HG03558 (cell line): ENCODE measurements around the gene TLCD3A.
"Not testable (repeated sequence)": the region's sequence is repeated elsewhere in the genome, so short reads cannot be mapped to it uniquely, and the experiment has no call there.

ENCODE experiments used
- ATAC-seq: cut with Tn5 transposase; IDR thresholded peaks from one replicate; pipeline ENCODE4 v1.9.1; 2021; ENCODE audit warnings: moderate number of reproducible peaks; ENCODE audit not compliant: unreplicated experiment; ENCODE audit errors: extremely low read depth

TLCD3A gene

GRCh38 chr17:732067-732901 is at the start of gene TLCD3A:
Gene TLCD3A (plus strand): TSS chr17:732596. CDS start chr17:732648, 52 bp downstream.
- no peak for ATAC-seq

GRCh38 chr17:683040-683439 is 49.4 kb upstream of the TLCD3A start:
- ATAC-seq, result no peak

- no peak for ATAC-seq
These were observed 48.7 kb upstream of the TLCD3A start for GRCh38 chr17:683499-684254.

DNA sequence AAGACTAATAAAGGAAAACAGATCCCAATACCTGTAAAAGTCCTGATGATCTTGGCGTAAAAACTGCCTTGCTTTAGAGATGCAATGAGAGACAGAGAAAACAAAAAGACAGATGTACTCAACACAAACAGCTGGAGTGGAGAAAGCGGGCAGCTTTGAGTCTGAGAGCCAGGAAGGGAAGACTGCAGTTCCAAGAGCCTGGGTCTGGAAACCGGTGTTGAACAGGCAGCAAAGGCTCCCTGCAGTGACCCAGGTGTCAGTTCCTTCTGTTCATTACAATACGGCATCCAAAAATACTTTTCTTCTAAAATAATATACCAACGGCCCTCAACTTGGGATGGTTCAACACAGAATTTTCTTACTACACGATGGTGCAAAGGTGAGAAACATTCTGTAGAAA is 47.4 kb upstream of the TLCD3A start:
- no peak for ATAC-seq

GRCh38 chr17:688100-688989 is 44.1 kb upstream of the TLCD3A start:
- no peak for ATAC-seq

DNA sequence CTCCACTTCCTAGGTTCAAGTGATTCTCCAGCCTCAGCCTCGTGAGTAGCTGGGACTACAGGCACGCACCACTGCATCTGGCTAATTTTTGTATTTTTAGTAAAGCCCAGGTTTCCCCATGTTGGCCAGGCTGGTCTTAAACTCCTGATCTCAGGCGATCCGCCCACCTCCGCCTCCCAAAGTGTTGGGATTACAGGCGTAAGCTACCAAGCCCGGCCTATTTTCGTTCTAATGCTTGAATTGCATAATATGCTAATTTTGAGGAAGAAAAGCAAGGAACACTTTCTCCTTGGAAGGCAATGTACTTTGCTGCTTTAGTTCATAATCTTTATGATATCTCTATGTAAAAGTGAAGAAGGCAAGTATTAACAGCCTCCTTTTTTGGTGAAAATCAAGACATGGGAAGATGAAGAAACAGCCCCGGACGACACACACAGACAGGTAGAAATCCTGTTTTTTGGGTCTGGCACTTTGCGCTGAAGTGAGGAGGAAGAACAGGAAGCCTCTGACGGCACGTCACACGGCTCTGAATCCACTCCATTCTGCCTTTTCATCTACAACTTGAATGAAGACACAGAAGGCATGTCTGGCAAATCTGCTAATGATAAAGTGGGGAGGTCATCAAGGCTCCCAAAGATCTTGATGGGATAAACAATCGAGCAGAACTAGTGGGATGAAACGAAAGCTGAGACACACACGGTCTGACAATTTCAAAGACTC is 42.7 kb upstream of the TLCD3A start:
- ATAC-seq, result no peak

GRCh38 chr17:690361-690760 is 42.0 kb upstream of the TLCD3A start:
- no peak for ATAC-seq

- ATAC-seq, result no peak
These were observed 41.0 kb upstream of the TLCD3A start for GRCh38 chr17:691423-691822.

DNA sequence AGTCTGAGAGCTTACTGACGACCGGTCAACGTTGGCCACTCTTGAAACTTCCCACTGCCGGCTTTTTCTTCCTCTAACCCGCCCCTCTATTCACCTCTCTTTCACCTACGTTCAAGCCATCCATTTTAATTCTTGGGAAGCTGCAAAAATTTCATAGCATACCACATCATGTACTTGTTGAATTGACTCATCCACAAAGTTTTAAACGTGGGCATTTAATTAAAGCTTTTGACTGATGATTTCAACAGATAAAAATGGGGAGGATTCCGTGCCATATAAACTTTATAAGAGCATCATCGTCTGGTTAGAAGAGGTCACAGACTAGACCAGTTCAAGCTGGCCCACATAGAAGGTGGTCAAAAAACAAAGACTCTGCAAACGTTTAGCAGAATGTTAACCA is 40.3 kb upstream of the TLCD3A start:
- ATAC-seq, result no peak

GRCh38 chr17:693791-694638 is 38.4 kb upstream of the TLCD3A start:
- no peak for ATAC-seq

DNA sequence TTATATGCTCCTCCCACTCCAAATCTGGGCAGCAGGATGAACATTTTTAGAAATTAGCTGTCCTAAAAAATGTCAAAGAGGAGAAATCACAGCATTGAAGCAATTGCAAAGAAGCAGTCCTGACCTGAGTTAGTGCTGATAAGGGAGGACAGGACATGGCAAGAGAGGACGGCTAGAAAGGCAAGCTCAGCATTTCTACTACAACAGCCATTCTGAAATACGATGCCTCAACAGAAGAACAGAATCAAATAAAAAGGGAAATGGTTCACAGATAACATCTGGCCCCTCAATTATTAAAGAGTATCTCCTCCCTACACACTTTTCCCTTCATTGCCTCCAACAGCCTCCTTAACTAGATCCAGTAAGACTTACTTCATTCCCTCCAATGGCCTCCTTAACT is 36.0 kb upstream of the TLCD3A start:
- ATAC-seq, result no peak

DNA sequence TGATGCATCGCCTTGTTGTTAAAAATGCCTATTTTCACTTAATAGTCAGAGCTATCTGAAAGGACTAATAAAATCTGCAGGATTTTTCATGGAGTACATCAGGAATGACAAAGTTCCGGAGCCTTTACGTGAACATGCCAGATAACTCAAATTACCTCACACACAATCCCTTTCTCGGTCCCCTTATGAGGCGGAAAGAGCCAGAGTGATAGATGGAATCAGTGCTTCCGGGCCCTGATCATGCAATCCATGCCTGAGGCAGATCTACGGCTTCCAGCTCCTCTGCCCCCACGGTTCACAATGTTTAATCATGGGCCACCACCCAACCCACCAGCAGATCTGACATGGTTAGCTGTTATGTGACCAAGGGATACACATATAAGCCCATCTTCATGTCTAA is 34.7 kb upstream of the TLCD3A start:
- no peak for ATAC-seq

DNA sequence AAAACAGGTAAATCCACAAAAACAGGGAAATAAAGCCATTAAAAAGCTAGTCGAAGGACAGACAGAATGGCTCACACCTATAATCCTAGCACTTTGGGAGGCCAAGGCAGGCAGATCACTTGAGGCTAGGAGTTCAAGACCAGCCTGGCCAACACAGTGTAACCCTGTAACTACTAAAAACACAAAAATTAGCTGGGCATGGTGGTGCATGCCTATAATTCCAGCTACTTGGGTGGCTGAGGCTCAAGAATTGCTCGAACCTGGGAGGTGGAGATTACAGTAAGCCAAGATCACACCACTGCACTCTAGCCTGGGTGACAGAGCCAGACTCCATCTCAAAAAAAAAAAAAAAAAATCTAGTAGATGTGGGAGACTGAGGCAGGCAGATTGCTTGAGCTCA is 34.3 kb upstream of the TLCD3A start:
- not testable (repeated sequence) for ATAC-seq

DNA sequence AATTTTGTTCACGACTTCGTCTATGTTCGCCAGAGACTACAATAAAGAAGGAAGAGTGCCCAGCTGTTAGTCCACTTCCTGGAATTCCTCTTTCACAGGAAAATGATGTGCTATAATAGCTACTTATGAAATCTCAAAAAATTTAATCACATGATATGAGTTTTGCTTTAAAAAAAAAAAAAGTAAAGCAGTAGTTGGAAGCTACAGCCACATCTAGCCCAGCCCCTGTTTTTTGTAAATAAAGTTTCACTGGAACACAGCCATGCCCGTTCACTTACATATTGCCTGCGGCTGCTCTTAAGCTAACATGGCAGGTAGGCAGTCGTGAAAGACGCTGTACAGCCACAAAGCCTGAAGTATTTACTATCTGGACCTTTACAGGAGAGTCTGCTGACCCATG is 33.1 kb upstream of the TLCD3A start:
- no peak for ATAC-seq

DNA sequence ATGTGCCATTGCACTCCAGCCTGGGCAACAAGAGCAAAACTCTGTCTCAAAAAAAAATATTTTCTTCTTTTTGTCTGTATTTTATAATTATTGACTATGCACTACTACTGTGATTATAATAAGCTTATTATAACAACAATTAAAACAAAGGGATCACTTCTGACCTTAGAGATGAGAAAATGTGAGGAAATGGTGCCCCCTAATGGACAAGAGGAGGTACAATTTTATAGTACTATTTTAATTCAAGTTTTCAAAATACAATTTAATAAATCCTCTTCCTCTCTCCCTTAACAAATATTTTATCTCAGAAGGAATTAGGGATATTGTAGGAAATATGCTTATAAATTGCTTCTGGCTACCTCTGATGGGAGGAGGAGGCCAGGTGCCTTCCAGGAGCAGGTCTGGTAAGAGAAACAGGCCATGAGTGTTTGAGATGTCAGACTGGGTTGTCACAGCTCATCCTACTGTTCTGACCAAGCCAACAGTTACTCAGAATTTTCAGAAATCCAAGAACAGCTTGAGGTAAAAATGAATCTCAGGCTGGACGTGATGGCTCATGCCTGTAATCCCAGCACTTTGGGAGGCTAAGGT is 31.8 kb upstream of the TLCD3A start:
- no peak for ATAC-seq

DNA sequence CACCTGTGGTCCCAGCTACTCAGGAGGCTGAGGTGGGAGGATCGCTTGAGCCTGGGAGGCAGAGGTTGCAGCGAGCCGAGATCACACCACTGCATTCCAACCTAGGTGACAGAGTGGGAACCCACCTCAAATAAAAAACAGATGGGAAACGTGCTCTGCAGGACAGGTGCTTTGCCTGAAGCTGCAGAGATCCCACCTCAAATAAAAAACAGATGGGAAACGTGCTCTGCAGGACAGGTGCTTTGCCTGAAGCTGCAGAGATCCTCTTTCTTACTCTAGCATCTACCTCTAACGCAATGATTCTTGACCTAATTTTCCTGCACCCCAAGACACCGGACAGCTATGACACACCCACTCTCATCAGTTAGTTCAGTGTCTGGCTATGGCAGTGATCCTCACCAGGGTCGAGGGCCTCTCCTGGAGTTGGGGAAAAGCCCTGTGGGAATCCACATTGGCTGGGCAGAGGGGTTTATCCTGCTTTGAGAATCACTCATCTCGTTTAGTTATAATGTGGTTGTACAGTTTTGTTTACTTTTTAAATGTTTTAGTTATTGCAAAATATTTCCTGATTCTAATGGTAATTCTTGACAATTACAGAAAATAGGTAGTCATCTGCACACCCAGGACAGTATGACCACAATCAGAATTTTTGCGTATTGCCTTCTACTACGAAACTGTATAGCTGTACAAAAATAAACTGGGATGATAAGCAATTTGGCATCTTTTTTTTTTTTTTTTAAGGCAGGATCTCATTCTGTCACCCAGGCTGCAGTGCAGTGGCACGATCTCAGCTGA is 29.1 kb upstream of the TLCD3A start:
- no peak for ATAC-seq

DNA sequence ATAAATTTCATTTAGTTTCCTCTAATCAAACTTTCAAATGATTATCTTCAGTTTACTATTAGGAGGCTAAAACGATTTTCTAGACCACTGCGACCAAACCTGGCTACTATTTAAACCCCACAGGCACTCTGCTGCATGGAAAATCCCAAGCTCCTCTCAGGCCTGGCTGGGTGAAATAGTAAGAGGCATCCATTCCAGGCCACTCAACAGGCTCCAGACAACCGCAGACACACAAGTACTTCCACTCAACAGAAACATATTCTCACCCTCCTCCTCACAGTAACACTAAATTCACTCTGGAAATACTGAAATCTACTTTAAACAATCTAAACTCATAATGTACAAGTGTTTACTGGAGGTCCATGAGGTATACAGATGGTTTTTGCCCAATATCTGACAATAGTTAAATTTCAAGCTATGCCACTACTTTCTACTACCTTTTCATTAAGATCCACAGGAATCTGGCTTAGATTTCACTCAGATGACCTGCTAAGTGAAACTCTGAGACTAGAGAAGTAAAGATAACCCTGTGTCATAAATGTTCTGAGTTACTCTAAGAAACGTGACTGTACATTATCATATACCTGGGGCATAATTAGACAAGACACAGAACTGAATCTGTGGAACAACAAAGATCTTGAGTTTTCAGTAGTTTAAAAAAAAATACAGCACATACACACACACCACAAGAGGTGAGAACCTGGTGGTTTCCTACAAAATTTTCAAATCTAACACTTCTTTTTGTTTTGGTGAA is 28.1 kb upstream of the TLCD3A start:
- ATAC-seq, result no peak
